K562 (cell line): Measurements from ENCODE around the gene MED15. TPM values are rescaled to one million over a fixed set of nuclear protein-coding genes. Genes with fewer than 3 reads are reported as not detected.
A peak's percentile ranks its signal among the peaks of the same experiment; 100 is the strongest.

Experiments used
- FOXK1 ChIP-seq: sonication (generic); formaldehyde crosslinking; IDR thresholded peaks from 2 replicates; pipeline ENCODE4 v1.8.0; 2022; ENCODE audit warnings: missing genetic modification reagents, mild to moderate bottlenecking, borderline replicate concordance
- polyA plus RNA-seq, 8 experiments: library from polyadenylated mRNA; depleted of rRNA in 4 of 8; stranded (reverse) in 5 of 8; unstranded in 3 of 8; fragments of >200 nt; fragmentation: Nextera tagmentation in 2 of 8; fragmentation: Illumina TruSeq in 1 of 8; extraction: Ambion mirVana in 2 of 8; extraction: Trizol in 1 of 8; gene quantifications; 2 replicates each; pipeline versions ENCODE4 v1.2.1 to v1.2.3, GENCODE V29; 2011 to 2014; ENCODE audit warnings: inconsistent platforms in 1 of 8, missing spikeins in 1 of 8
- total RNA-seq, 7 experiments: library from RNA; depleted of rRNA in 6 of 7; stranded (reverse); fragments of >200 nt in 6 of 7; fragmentation: Illumina TruSeq in 2 of 7; extraction: Trizol in 2 of 7; gene quantifications; 2 replicates each; pipeline versions ENCODE4 v1.2.1 to v1.2.3, GENCODE V29; 2011 to 2021; ENCODE audit warnings: low replicate concordance in 1 of 7
- TF ChIP-seq, protein P1 (sequence below), 3 experiments: fragments of 200-800 bp in 1 of 3; fragments of 250-450 bp in 1 of 3; fragments of 450-650 bp in 1 of 3; sonication (Bioruptor Pico) in 1 of 3; sonication (Bioruptor generic) in 1 of 3; formaldehyde crosslinking in 1 of 3; IDR thresholded peaks; 2 replicates each; pipeline versions ENCODE4 v1.6.1 to v1.8.0; 2016 to 2022; ENCODE audit warnings: mild to moderate bottlenecking in 2 of 3, missing genetic modification characterization in 2 of 3, missing compliant biosample characterization in 1 of 3, moderate library complexity in 1 of 3
- TF ChIP-seq, protein P2 (sequence below): fragments of 250-450 bp; sonication (Bioruptor Pico); IDR thresholded peaks from 2 replicates; pipeline ENCODE4 v1.9.0; 2021; ENCODE audit warnings: mild to moderate bottlenecking, inconsistent platforms
- TF ChIP-seq, protein P3 (sequence below): fragments of 250-450 bp; sonication (Bioruptor Pico); IDR thresholded peaks from 2 replicates; pipeline ENCODE4 v1.5.0; 2021; ENCODE audit warnings: mild to moderate bottlenecking, borderline replicate concordance

Gene MED15
- total and polyA plus RNA-seq, 9 of the 15 experiments (the other 6 are each of a cell fraction or from before 2014, with no cell fraction given), result 4.0 to 271 (median 60.1) TPM

DNA sequence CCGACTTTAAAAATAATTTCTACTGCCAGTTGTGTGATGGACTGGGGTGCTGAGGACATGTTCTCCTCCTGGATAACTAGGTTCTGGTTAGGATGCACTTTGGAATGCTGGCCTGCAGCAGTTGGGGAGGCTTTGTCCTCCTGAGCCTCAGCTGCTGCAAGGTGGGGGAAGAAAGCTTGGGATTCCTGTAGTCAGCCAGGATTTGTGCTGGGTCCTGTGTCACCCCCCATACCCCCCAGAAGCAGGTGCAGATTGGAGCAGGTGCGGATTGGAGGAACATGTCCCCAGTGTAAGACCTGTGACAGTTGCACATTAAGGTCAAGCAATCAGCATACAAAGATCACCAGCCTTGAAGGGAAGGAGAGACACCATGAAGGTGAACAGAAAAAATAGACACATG lies 51.1 kb downstream of the MED15 start (continued):
- TF ChIP-seq, protein P1, sequence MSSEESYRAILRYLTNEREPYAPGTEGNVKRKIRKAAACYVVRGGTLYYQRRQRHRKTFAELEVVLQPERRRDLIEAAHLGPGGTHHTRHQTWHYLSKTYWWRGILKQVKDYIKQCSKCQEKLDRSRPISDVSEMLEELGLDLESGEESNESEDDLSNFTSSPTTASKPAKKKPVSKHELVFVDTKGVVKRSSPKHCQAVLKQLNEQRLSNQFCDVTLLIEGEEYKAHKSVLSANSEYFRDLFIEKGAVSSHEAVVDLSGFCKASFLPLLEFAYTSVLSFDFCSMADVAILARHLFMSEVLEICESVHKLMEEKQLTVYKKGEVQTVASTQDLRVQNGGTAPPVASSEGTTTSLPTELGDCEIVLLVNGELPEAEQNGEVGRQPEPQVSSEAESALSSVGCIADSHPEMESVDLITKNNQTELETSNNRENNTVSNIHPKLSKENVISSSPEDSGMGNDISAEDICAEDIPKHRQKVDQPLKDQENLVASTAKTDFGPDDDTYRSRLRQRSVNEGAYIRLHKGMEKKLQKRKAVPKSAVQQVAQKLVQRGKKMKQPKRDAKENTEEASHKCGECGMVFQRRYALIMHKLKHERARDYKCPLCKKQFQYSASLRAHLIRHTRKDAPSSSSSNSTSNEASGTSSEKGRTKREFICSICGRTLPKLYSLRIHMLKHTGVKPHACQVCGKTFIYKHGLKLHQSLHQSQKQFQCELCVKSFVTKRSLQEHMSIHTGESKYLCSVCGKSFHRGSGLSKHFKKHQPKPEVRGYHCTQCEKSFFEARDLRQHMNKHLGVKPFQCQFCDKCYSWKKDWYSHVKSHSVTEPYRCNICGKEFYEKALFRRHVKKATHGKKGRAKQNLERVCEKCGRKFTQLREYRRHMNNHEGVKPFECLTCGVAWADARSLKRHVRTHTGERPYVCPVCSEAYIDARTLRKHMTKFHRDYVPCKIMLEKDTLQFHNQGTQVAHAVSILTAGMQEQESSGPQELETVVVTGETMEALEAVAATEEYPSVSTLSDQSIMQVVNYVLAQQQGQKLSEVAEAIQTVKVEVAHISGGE (CRISPR knock-in tag; IDR thresholded peaks at IDR 0.05), result 0 out of 6 replicates have a peak, but pooled peaks of 1 of the 3 experiments have one; percentile 32
- TF ChIP-seq, protein P2, sequence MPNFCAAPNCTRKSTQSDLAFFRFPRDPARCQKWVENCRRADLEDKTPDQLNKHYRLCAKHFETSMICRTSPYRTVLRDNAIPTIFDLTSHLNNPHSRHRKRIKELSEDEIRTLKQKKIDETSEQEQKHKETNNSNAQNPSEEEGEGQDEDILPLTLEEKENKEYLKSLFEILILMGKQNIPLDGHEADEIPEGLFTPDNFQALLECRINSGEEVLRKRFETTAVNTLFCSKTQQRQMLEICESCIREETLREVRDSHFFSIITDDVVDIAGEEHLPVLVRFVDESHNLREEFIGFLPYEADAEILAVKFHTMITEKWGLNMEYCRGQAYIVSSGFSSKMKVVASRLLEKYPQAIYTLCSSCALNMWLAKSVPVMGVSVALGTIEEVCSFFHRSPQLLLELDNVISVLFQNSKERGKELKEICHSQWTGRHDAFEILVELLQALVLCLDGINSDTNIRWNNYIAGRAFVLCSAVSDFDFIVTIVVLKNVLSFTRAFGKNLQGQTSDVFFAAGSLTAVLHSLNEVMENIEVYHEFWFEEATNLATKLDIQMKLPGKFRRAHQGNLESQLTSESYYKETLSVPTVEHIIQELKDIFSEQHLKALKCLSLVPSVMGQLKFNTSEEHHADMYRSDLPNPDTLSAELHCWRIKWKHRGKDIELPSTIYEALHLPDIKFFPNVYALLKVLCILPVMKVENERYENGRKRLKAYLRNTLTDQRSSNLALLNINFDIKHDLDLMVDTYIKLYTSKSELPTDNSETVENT, result 0 out of 2 replicates have a peak, but pooled peaks have one; percentile 49
- TF ChIP-seq, protein P3, sequence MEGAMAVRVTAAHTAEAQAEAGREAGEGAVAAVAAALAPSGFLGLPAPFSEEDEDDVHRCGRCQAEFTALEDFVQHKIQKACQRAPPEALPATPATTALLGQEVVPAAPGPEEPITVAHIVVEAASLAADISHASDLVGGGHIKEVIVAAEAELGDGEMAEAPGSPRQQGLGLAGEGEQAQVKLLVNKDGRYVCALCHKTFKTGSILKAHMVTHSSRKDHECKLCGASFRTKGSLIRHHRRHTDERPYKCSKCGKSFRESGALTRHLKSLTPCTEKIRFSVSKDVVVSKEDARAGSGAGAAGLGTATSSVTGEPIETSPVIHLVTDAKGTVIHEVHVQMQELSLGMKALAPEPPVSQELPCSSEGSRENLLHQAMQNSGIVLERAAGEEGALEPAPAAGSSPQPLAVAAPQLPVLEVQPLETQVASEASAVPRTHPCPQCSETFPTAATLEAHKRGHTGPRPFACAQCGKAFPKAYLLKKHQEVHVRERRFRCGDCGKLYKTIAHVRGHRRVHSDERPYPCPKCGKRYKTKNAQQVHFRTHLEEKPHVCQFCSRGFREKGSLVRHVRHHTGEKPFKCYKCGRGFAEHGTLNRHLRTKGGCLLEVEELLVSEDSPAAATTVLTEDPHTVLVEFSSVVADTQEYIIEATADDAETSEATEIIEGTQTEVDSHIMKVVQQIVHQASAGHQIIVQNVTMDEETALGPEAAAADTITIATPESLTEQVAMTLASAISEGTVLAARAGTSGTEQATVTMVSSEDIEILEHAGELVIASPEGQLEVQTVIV (CRISPR knock-in tag), result peak; percentile 45; the same call in 1 of the 2 replicates
- peak; percentile 62; the same call in 1 of the 2 replicates for TF ChIP-seq FOXK1 (CRISPR knock-in tag)
